ENCODE results near the gene OR2L8. TPM values are rescaled to one million over a fixed set of nuclear protein-coding genes. Genes with fewer than 3 reads are reported as not detected.

OR2L8 gene
- total RNA-seq, 1 donor from 2014 or later: 0.53 TPM

DNA sequence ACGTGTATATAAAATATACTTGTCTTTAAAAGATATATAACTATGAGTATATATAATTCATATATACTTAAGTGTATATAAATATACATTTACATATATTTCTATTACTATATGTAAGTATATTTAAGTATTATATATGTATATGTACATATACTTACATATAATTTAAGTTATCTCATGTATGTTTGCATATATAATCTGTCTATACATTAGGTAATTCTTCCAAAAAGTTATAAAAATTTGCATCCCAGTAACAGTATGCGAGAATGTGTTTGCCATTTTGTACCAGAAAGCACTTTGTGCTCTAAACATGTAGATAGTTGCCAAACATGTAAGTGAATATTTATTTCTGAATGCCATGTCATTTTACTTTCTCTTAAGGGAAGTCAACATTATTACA, 16.3 kb downstream of the OR2L8 start, which contains the start of gene OR2AK2:
Gene OR2AK2 (plus strand): TSS at position 301 of the 400 bp plus-strand sequence. CDS start 144 bp downstream, outside the sequence.
- DNase-seq (ENCODE audit: low spot score) (no peak), ATAC-seq (no peak)
- intact Hi-C loops (cut with DNase I): no loop called here

DNA sequence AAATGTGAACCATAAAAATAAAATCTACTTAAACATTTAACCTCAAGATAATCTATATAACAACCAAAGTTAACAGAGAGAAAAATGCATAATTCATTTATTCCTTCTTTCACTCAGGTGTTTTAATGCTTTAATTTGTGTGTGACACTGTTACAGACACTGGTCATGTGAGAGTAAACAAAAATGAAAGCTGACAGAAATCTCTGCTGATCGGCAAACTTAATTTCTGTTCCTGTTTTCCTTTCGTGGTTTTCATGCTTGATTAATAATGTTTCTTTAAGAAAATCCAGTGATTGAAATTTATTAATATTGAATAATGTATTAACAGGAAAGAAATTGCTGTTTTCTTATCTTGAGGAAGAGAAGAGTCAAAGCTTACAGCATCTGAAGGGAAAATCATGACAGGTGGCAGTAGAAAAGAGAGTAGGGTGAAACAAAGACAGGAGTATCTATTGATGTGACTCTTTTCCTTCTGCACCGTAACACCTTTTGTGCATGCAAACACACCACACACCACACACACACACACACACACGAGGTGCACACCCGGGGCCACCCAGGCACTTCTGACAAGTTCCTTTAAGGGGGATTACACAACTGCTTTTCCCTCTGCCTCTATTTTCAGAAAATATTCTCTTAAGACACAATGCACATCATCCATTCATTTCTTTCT, 18.0 kb downstream of the OR2L8 start:
- no peak for DNase-seq (ENCODE audit: low spot score)
- intact Hi-C loops (cut with DNase I): no loop called here
- ATAC-seq: no peak

GRCh38 chr1:247992986-247993385, 44.3 kb downstream of the OR2L8 start:
- intact Hi-C loops (cut with DNase I): no loop called here
- DNase-seq (ENCODE audit: low spot score): no peak
- no peak for ATAC-seq

GRCh38 chr1:247998811-247999210, 50.2 kb downstream of the OR2L8 start:
- no peak for ATAC-seq
- no peak for DNase-seq (ENCODE audit: low spot score)
- intact Hi-C loops (cut with DNase I): no loop called here

Other genes with a start within 250 kb of the OR2L8 start
- not detected for gene OR6F1, start 232.2 kb upstream of the OR2L8 start, total RNA-seq
- not detected for gene OR14K1, start 210.2 kb upstream of the OR2L8 start, total RNA-seq
- not detected for gene OR14A2, start 200.7 kb upstream of the OR2L8 start, total RNA-seq
- not detected for gene OR1C1, start 188.3 kb upstream of the OR2L8 start, total RNA-seq
- gene OR14A16, start 124.7 kb upstream of the OR2L8 start, total RNA-seq: not detected
- not detected for gene OR11L1, start 107.0 kb upstream of the OR2L8 start, total RNA-seq
- gene TRIM58, start 91.7 kb upstream of the OR2L8 start, total RNA-seq: 22.9 TPM
- gene OR2W3, start 53.3 kb upstream of the OR2L8 start, total RNA-seq: 6.3 TPM
- gene OR2T8, start 28.6 kb upstream of the OR2L8 start, total RNA-seq: 0.40 TPM
- gene OR2AJ1, start 24.0 kb upstream of the OR2L8 start, total RNA-seq: 0.22 TPM
- not detected for gene OR2AK2, start 16.4 kb downstream of the OR2L8 start, total RNA-seq
- gene OR2L5, start 64.8 kb downstream of the OR2L8 start, total RNA-seq: not detected
- gene OR2L2, start 81.2 kb downstream of the OR2L8 start, total RNA-seq: 0.53 TPM
- 0.13 TPM for gene OR2L3, start 98.0 kb downstream of the OR2L8 start, total RNA-seq
- gene OR2L13, start 146.3 kb downstream of the OR2L8 start, total RNA-seq: 0.36 TPM
- gene OR2M5, start 196.3 kb downstream of the OR2L8 start, total RNA-seq: not detected
- gene OR2M2, start 226.0 kb downstream of the OR2L8 start, total RNA-seq: not detected
- gene OR2M3, start 248.4 kb downstream of the OR2L8 start, total RNA-seq: 0.04 TPM